HG02884 (cell line): Measurements from ENCODE around the gene ORC5.

Experiments
- ATAC-seq: cut with Tn5 transposase; IDR thresholded peaks from one replicate; pipeline ENCODE4 v1.9.1; 2021; ENCODE audit warnings: mild to moderate bottlenecking, moderate library complexity; ENCODE audit not compliant: unreplicated experiment

Gene ORC5

GRCh38 chr7:104133238-104133637, 74.6 kb downstream of the ORC5 start:
- ATAC-seq = no peak

- ATAC-seq = no peak
These were observed 77.1 kb downstream of the ORC5 start for GRCh38 chr7:104130726-104131125.

- no peak for ATAC-seq
These were observed 80.6 kb downstream of the ORC5 start for GRCh38 chr7:104127204-104127603.

- ATAC-seq = no peak
These were observed 81.4 kb downstream of the ORC5 start for GRCh38 chr7:104126411-104126841.

- no peak for ATAC-seq
These were observed 82.8 kb downstream of the ORC5 start for GRCh38 chr7:104124893-104125477.

- no peak for ATAC-seq
These were observed 83.3 kb downstream of the ORC5 start for GRCh38 chr7:104124469-104124868.

GRCh38 chr7:104123786-104124185, 84.0 kb downstream of the ORC5 start:
- no peak for ATAC-seq

GRCh38 chr7:104113788-104114187, 94.0 kb downstream of the ORC5 start:
- no peak for ATAC-seq

- no peak for ATAC-seq
These were observed 95.2 kb downstream of the ORC5 start for GRCh38 chr7:104112623-104113022.

- ATAC-seq = no peak
These were observed 96.5 kb downstream of the ORC5 start for GRCh38 chr7:104111271-104111670.

- no peak for ATAC-seq
These were observed 101.5 kb downstream of the ORC5 start for GRCh38 chr7:104106108-104106905.

GRCh38 chr7:104098890-104099289, 108.9 kb downstream of the ORC5 start:
- no peak for ATAC-seq

GRCh38 chr7:104096683-104097082, 111.1 kb downstream of the ORC5 start:
- ATAC-seq = no peak

- no peak for ATAC-seq
These were observed 114.7 kb downstream of the ORC5 start for GRCh38 chr7:104093127-104093526.

GRCh38 chr7:104091242-104091641, 116.6 kb downstream of the ORC5 start:
- no peak for ATAC-seq

GRCh38 chr7:104089612-104090011, 118.2 kb downstream of the ORC5 start:
- ATAC-seq = no peak

- no peak for ATAC-seq
These were observed 118.8 kb downstream of the ORC5 start for GRCh38 chr7:104089061-104089460.
